DND-41 (cell line): ENCODE data around the gene PLAC8L1.

Experiments used
- CTCF ChIP-seq: IDR thresholded peaks from 2 replicates; pipeline ENCODE4 v1.5.1; 2012; ENCODE audit warnings: borderline replicate concordance, low read length, moderate library complexity, mild to moderate bottlenecking; ENCODE audit not compliant: poor library complexity, severe bottlenecking; ENCODE audit errors: extremely low read depth
- EZH2 ChIP-seq: IDR thresholded peaks from 3 replicates; pipeline ENCODE4 v1.6.1; 2012; ENCODE audit warnings: borderline replicate concordance, low read depth, mild to moderate bottlenecking, moderate library complexity, low read length, inconsistent platforms; ENCODE audit not compliant: severe bottlenecking

- no peak for TF ChIP-seq EZH2
- no peak for TF ChIP-seq CTCF
Observed at GRCh38 chr5:146051678-146052077, 53.7 kb downstream of the PLAC8L1 start.
